NT2/D1 (cell line): ENCODE data around the gene INSIG1.
A peak's percentile ranks its signal among the peaks of the same experiment; 100 is the strongest.

ENCODE experiments used
- DNase-seq: peaks from one replicate; pipeline ENCODE4 v3.0.0-alpha.2; 2011; ENCODE audit warnings: low read depth, low spot score
- H3K27me3 ChIP-seq: 2 replicates; pipeline ENCODE4 v1.6.0; 2011; ENCODE audit warnings: mild to moderate bottlenecking; ENCODE audit not compliant: insufficient read length, insufficient read depth
- H3K36me3 ChIP-seq: 2 replicates; pipeline ENCODE4 v1.6.1; 2011; ENCODE audit warnings: mild to moderate bottlenecking, low read length, mixed read lengths; ENCODE audit not compliant: insufficient read depth, insufficient read length
- H3K4me1 ChIP-seq: 2 replicates; pipeline ENCODE4 v1.5.1; 2011; ENCODE audit not compliant: insufficient read depth, insufficient read length
- H3K4me3 ChIP-seq: 2 replicates; pipeline ENCODE4 v1.5.1; 2011; ENCODE audit warnings: low read depth; ENCODE audit not compliant: insufficient read length
- H3K9ac ChIP-seq: 2 replicates; pipeline ENCODE4 v1.6.0; 2011; ENCODE audit warnings: low read depth; ENCODE audit not compliant: insufficient read length
- H3K9me3 ChIP-seq: 2 replicates; pipeline ENCODE4 v1.5.1; 2011; ENCODE audit warnings: mild to moderate bottlenecking, low read length; ENCODE audit not compliant: insufficient read depth
- SUZ12 ChIP-seq: IDR thresholded peaks from 2 replicates; pipeline ENCODE4 v1.6.1; 2011; ENCODE audit not compliant: insufficient read length, insufficient read depth; ENCODE audit errors: extremely low read depth
- YY1 ChIP-seq: IDR thresholded peaks from 2 replicates; pipeline ENCODE4 v1.6.1; 2011; ENCODE audit not compliant: insufficient read length, insufficient read depth
- ZNF274 ChIP-seq: IDR thresholded peaks from 2 replicates; pipeline ENCODE4 v1.6.1; 2011; ENCODE audit warnings: mild to moderate bottlenecking, low read depth, low read length

The INSIG1 gene

DNA sequence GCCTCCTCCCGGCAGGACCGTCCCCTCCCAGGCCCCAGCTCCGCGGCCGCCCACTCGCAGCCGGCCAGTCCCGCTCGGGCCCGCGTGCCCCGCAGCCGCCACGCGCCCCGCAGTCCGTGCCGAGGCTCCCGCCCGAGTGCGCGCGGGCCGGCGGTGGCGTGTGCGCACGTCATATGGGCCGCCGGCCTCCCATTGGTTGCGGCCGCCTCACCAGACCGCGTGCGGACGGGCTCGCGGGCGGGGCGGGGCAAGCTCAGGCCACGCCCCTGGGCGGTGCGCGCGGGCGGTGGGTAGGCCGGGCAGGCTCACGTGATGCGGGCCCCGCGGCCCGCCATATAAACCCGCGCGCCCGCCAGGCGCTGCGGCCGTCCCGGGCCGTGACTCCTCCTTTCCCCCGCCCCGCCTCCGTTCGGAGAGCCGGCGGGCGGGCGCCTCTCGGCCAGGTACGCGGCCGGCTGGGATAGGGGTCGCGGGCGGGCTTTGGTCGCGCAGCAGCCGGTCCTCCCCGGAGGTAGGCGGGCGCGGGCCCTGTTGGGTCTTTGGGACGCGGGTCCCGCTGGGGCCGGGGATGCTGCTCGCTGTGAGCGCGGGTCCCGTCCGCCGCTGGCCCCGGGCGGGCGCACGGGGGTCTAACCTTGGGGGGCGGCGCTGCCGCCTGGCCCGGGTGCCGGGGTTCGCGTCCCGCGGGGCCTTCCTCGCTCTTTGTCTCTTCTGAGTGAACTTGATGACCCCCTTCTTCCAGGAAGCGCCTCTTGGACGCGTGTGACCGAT, at the start of gene INSIG1:
TSS of gene INSIG1 (plus strand) at position 362 of the 771 bp plus-strand sequence. CDS start at position 770, 408 bp downstream.
- Histone ChIP-seq H3K4me3 (peak within 1 kb of the TSS; percentile 94), H3K4me1 (no peaks in the 10 kb centered on the region), H3K36me3 (peaks cover 24% of the 10 kb centered on the region), H3K9ac (peak within 1 kb of the TSS; percentile 93), H3K27me3 (no peaks in the 10 kb centered on the region), H3K9me3 (no peaks in the 10 kb centered on the region; the same call in 1 of the 2 replicates)
- DNase-seq: peak; percentile 79
- no peak for TF ChIP-seq ZNF274
- TF ChIP-seq YY1: no peak
- no peak for TF ChIP-seq SUZ12

- DNase-seq: no peak
- TF ChIP-seq YY1 (no peak), ZNF274 (no peak), SUZ12 (no peak)
- Histone ChIP-seq H3K4me3 (no peak overlapping the region), H3K9ac (no peak overlapping the region), H3K36me3 (no peaks in the 10 kb centered on the region), H3K27me3 (no peaks in the 10 kb centered on the region), H3K4me1 (no peaks in the 10 kb centered on the region), H3K9me3 (peaks cover 5% of the 10 kb centered on the region; the same call in 1 of the 2 replicates)
These were observed 49.3 kb upstream of the INSIG1 start for GRCh38 chr7:155248366-155248756.

GRCh38 chr7:155251831-155252230, 45.8 kb upstream of the INSIG1 start:
- Histone ChIP-seq H3K4me3 (no peak overlapping the region), H3K9ac (no peak overlapping the region), H3K9me3 (no peaks in the 10 kb centered on the region), H3K4me1 (no peaks in the 10 kb centered on the region), H3K36me3 (no peaks in the 10 kb centered on the region), H3K27me3 (no peaks in the 10 kb centered on the region)
- TF ChIP-seq ZNF274 (no peak), YY1 (no peak), SUZ12 (no peak)
- DNase-seq: no peak

DNA sequence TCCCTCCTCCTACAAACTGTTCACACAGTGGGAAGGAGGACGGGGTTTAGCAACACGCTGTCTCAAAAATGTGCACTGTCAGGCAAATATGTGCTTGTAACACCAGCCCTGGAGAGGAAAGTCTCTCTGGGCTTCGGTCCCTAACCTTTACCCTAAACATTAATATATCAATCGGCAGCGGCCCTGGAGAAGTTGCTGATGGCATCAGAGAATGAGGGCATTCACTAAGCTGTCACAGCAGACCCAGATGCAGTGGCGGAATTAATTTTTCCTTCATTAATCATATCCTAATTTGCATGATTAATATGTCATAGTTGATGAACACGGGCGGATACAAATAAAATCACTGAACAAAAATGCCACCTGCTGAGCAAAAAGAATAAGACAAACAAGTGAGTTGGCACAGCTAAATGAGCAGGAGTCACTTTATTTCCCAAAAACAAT, 45.2 kb upstream of the INSIG1 start:
- Histone ChIP-seq H3K9ac (no peak overlapping the region), H3K27me3 (no peaks in the 10 kb centered on the region), H3K9me3 (no peaks in the 10 kb centered on the region), H3K4me1 (no peaks in the 10 kb centered on the region), H3K36me3 (no peaks in the 10 kb centered on the region), H3K4me3 (no peak overlapping the region)
- DNase-seq: no peak
- no peak for TF ChIP-seq SUZ12
- TF ChIP-seq ZNF274: no peak
- TF ChIP-seq YY1: no peak

GRCh38 chr7:155252892-155253501, 44.7 kb upstream of the INSIG1 start:
- TF ChIP-seq ZNF274: no peak
- DNase-seq: no peak
- H3K9ac ChIP-seq: no peak overlapping the region
- H3K4me1 ChIP-seq: no peaks in the 10 kb centered on the region
- no peaks in the 10 kb centered on the region for H3K27me3 ChIP-seq
- no peak overlapping the region for H3K4me3 ChIP-seq
- H3K9me3 ChIP-seq: no peaks in the 10 kb centered on the region; the same call in 1 of the 2 replicates
- H3K36me3 ChIP-seq: no peaks in the 10 kb centered on the region

- Histone ChIP-seq H3K4me1 (no peaks in the 10 kb centered on the region), H3K9ac (no peak overlapping the region), H3K27me3 (no peaks in the 10 kb centered on the region), H3K4me3 (no peak overlapping the region), H3K36me3 (no peaks in the 10 kb centered on the region), H3K9me3 (no peaks in the 10 kb centered on the region; the same call in 1 of the 2 replicates)
- TF ChIP-seq SUZ12: no peak
- TF ChIP-seq ZNF274: no peak
- TF ChIP-seq YY1: no peak
- DNase-seq: no peak
These were observed 43.7 kb upstream of the INSIG1 start for GRCh38 chr7:155254018-155254417.

GRCh38 chr7:155255071-155255470, 42.6 kb upstream of the INSIG1 start:
- Histone ChIP-seq H3K36me3 (no peaks in the 10 kb centered on the region), H3K9me3 (no peaks in the 10 kb centered on the region; the same call in 1 of the 2 replicates), H3K4me3 (no peak overlapping the region), H3K9ac (no peak overlapping the region), H3K4me1 (no peaks in the 10 kb centered on the region), H3K27me3 (no peaks in the 10 kb centered on the region)
- no peak for DNase-seq
- no peak for TF ChIP-seq SUZ12
- TF ChIP-seq YY1: no peak
- no peak for TF ChIP-seq ZNF274
